ENCODE measurements around the gene CCDC149. TPM values are rescaled to one million over a fixed set of nuclear protein-coding genes. Genes with fewer than 3 reads are reported as not detected.

Gene CCDC149
- total and polyA plus RNA-seq, 2 of the 4 experiments (the other 2 are of a cell fraction): 6.7 to 7.0 TPM

DNA sequence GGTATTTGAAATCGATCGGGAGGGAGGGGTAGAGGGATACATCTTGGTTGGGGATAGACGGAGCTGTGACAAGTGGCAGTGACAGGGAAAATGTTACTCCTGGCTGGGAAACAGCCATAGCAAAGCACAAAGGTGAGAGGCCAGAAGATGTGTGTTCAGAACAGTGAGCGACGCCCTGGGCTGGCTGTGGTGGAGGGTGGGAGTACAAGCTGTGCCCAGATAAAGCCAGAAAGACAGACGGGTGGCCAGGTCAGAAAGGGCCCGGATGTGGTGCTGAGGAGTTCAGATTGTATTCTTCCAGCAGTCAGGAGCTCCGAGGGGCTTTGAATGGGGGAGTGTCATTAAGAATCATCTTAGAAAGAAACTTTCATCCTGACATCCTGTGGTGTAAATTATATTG, 27.9 kb downstream of the CCDC149 start:
- Histone ChIP-seq H4K5ac (ENCODE audit: low read depth, low read length) (no peak overlapping the region), H2BK15ac (ENCODE audit: low read depth, low read length) (no peak overlapping the region), H3K9me3 (ENCODE audit: control insufficient read depth, insufficient read depth, low read length) (no peaks in the 10 kb centered on the region; the same call in 1 of the 2 replicates), H3K14ac (replicated peaks; ENCODE audit: low read depth, low read length) (no peak overlapping the region), H3K9ac (ENCODE audit: low read depth, low read length) (no peak overlapping the region), H3K23ac (ENCODE audit: low read depth, low read length) (no peak overlapping the region), H3K4ac (ENCODE audit: low read depth, low read length) (no peak overlapping the region), H3K79me1 (ENCODE audit: low read depth in 1 of 2, low read length in 2 of 2) (0 out of 4 replicates have a peak, but pooled peaks cover 0 to 2% of the 10 kb centered on the region in 2 experiments), H3K56ac (ENCODE audit: extremely low read depth, insufficient read depth, low read length) (no peak overlapping the region), H2BK20ac (ENCODE audit: low read depth, low read length) (no peak overlapping the region), H2AFZ (replicated peaks; ENCODE audit: low read length, poor library complexity) (no peak overlapping the region), H3K9me1 (ENCODE audit: insufficient read depth, low read length) (peaks cover 3% of the 10 kb centered on the region; the same call in 1 of the 2 replicates), H2BK5ac (ENCODE audit: low read depth, low read length, poor library complexity, severe bottlenecking) (no peak overlapping the region), H3K4me3 (ENCODE audit: insufficient read depth, low read depth, low read length) (no peak overlapping the region), H3K4me2 (ENCODE audit: low read depth, low read length) (no peak overlapping the region), H4K20me1 (ENCODE audit: insufficient read depth, low read length) (no peaks in the 10 kb centered on the region), H3K27ac (ENCODE audit: insufficient read depth, low read length) (no peak overlapping the region), H3K36me3 (ENCODE audit: control insufficient read depth, insufficient read depth, low read length) (no peaks in the 10 kb centered on the region), H2AK9ac (replicated peaks; ENCODE audit: low read depth, low read length, poor library complexity) (peak overlapping the region; percentile 35), H3K18ac (ENCODE audit: low read depth, low read length) (no peak overlapping the region), H2BK120ac (ENCODE audit: low read depth, low read length) (no peak overlapping the region), H2AK5ac (ENCODE audit: low read depth, low read length) (no peak overlapping the region), H3K27me3 (ENCODE audit: control insufficient read depth, insufficient read depth, low read length) (no peaks in the 10 kb centered on the region), H3K4me1 (ENCODE audit: control insufficient read depth, insufficient read depth, low read length) (peaks cover 2% of the 10 kb centered on the region; the same call in 1 of the 2 replicates), H4K91ac (ENCODE audit: insufficient read depth, low read depth, low read length) (no peak overlapping the region), H4K8ac (ENCODE audit: low read depth in 2 of 2, low read length in 2 of 2) (no peak overlapping the region)
- no peak for DNase-seq
- intact Hi-C loops (cut with micrococcal nuclease) (no loop called here), in situ Hi-C loops (cut with MboI; ENCODE audit: low sequenced_read_pairs) (no loop called here), dilution Hi-C loops (cut with HindIII; ENCODE audit: low sequenced_read_pairs, unreplicated experiment) (no loop called here)
- POLR2A ChIA-PET (ENCODE audit: unreplicated experiment): no interaction called here
- ATAC-seq (ENCODE audit: low read depth): no peak
- BruUV-seq (replicated peaks): no TSS peak
- WGBS, 2 experiments (ENCODE audit: extremely low coverage in 2 of 2, insufficient read length in 1 of 2): 81% methylated on average over 2 of the region's 8 CpGs; no CpG with 5 or more reads in 1 of the 2 experiments
- no peak for TF ChIP-seq RFX5 (IDR thresholded peaks at IDR 0.05; ENCODE audit: low read depth, low read length)
- CTCF ChIA-PET: no interaction called here

Measured in IMR-90 (cell line).